Lung microvascular endothelial cell (primary cell): ENCODE results near the gene COA7. TPM values are rescaled to one million over a fixed set of nuclear protein-coding genes. Genes with fewer than 3 reads are reported as not detected.
"Not testable (repeated sequence)": the region's sequence is repeated elsewhere in the genome, so short reads cannot be mapped to it uniquely, and the experiment has no call there.

Experiments used
- DNase-seq, 2 donors: peaks; one replicate each; pipeline versions ENCODE4 v3.0.0 to v3.0.0-alpha.2; 2010; ENCODE audit warnings: low read depth in 2 of 2
- total RNA-seq: library from RNA; depleted of rRNA; stranded (reverse); fragments of >200 nt; gene quantifications from 2 replicates; pipeline ENCODE4 v1.2.1, GENCODE V29; 2014

COA7 gene
- total RNA-seq, 1 donor from 2014 or later: 7.7 TPM

DNA sequence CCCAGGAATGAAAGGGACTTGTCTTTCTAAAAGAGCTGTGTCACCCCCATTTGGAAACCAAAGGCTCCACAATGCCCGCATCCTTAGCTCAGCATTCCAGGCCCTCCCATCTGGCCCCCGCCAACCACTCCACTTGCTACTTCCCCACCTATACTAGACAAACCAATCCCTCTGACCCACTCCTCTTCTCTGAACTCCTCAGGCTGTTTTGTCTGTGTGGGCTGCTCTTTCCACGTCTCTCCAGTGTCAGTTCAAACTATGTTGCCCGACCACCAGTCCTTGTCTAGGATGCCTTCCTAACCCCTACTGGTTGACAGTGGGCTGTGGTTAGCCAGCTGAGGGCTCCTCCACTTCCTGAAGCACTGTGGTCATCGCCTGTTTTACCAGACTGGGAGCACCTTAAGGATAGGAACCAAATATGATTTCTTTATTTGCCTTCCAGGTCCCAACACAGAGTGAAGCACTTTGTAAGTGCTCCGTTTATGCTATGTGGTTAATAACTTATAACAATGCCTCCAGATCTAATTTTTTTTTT lies 8.1 kb upstream of the COA7 start:
- no peak for DNase-seq

DNA sequence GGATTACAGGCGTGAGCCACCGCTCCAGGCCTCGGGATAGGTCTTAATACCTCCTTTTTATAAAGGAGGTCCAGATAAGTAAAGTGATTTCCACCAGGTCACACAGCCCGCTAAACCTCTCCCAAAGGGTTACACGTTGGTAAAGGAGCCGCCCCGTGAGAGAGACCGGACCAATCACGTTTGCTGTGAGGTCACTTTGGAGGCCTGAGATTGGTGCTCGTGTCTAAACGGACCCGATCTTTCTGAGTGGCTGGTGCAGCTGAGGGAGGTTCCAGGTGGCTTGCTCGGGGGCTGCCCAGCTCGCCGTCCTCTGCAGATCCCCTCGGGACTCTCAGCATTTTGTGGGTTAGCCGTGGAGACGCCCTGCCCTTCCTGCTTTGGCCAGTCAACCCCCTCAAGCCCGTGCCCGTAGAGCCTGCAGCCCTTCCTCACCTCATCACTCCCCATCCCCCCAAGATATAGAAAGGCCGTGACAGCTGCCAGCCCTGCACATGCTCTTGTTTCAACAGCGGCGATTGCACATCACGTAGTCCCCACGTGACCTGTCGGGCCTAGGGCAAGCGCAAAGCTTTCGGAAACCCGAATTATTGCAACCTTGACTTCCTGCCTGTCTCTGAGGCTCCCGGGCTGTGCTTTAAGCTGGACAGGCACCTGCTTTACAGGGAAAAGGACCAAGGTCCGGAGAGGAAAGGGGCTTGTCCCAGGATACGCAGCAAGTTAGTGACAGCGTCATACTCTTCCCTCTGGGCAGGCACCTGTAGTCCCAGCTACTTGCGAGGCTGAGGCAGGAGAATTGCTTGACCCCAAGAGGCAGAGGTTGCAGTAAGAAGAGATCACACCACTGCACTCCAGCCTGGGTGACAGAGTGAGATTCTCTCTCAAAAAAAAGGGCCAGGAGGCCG lies 5.0 kb upstream of the COA7 start:
- DNase-seq: peak; percentile 90 to 92

DNA sequence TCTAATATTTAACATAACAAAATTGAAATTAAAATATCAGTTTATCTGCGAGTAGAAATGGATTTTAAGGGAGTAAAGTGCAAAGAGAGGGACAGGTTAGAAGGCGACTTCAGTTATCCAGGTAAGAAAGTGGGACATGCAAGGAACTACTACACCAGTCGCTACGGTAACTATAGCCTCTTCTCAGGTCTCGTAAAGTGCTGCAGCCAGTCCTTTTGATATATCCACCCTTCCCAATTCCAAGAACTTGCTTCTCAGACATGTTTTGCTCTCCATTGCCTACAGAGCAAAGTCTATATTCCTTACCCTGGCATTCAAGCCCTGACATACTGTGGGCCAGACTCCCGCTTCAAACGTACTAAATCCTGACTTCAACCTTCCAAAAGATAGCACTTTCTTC lies 2.5 kb downstream of the COA7 start:
- no peak for DNase-seq

DNA sequence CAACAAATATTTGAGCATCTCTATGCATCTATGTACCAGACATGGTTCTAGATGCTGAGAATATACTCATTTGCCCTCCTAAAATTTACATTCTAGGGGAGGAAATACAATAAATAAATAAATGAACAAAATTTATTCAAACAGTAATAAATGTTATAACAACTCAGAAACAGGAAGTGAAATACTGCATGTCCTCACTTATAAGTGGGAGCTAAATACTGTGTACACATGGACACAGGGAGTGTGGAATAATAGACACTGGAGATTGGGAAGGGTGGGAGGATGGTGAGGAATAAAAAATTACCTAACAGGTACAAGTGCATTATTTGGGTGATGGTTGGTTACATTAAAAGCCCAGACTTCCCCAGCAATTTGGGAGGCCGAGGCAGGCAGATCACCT lies 4.3 kb downstream of the COA7 start:
- no peak for DNase-seq

DNA sequence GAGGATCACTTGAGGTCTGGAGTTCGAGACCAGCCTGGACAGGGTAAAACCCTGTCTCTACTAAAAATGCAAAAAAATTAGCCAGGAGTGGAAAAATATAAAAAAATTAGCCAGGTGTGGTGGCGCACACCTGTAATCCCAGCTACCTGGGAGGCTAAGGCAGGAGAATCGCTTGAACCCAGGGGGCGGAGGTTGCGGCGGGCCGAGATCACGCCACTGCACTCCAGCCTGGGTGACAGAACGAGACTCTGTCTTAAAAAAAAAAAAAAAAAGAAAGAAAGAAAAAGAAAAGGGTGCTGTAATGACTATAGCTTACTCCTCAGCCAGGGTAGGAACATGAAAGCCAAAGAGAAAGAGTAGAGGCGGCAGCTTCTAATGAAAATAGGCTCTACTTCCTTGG lies 4.8 kb downstream of the COA7 start:
- DNase-seq: not testable (repeated sequence)

DNA sequence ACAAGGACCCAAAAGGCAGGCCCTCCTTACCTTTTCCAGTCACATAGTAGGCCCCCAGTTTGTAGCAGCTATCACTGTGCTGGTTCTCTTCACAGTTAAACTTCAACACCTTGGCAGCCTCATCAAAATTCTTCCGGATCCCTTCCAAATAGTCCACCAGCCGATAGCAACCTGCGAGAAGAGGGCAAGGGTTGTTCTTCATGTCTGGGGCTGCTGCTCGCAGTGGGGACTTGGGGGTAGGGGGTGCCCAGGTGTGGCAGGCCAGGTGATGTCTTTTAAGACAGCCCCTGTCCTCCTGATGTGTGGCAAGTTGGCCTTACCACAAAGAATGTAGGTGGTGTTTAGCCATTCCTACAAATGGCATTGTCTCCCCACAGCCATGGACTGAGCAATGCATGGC lies 5.5 kb downstream of the COA7 start:
- DNase-seq: no peak

DNA sequence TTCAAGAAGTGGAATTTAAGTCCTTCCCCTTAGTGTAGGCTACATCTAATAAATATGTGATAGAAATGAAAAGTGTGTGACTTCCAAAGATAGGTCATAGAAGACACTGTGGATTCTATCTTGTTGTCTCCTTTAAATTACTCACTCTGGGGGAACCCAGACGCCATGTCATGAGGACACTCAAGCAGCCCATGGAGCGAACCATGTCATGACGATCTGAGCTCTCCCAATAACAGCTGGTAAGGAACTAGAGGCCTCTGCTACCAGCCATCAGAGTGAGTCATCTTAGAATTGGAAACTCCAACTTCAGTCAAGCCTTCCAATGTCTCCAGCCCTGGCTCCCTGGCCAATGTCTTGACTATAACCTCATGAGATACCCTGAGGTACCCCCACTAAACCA lies 6.3 kb downstream of the COA7 start:
- DNase-seq: no peak

DNA sequence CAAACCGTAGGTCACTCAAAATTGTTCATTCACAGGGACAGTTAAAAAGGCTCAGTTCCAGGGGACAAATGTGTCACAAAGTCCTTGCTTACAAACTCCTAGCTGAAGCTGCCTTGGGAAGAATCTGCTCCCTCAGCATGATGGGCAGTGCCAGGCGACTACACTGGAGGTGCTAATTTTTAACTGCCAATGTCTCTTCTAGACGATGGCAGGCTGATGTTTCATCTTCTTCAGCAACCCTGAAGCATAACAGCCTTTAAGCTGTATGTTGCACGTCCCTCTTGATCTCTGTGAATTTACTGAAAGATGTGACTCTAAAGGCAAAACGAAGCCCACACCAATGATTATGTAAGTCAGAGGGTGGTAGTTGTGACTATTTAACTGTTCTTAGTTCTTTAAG lies 11.3 kb downstream of the COA7 start:
- DNase-seq: no peak

DNA sequence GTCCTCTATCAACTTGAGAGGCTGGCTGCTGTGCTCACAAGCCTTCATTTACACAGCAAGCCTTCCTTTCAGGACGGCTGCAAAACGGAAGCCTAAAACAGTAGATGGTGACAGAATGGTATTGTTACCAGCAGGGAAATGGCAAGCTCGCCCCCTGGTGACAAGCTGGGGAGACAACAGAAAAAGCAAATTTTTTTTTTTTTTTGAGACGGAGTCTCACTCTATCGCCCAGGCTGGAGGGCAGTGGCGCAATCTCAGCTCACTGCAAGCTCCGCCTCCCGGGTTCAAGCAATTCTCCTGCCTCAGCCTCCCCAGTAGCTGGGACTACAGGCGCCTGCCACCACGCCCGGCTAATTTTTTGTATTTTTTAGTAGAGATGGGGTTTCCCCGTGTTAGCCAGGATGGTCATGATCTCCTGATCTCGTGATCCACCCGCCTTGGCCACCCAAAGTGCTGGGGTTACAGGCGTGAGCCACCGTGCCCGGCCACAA lies 11.8 kb downstream of the COA7 start:
- peak; percentile 76 to 85 for DNase-seq

DNA sequence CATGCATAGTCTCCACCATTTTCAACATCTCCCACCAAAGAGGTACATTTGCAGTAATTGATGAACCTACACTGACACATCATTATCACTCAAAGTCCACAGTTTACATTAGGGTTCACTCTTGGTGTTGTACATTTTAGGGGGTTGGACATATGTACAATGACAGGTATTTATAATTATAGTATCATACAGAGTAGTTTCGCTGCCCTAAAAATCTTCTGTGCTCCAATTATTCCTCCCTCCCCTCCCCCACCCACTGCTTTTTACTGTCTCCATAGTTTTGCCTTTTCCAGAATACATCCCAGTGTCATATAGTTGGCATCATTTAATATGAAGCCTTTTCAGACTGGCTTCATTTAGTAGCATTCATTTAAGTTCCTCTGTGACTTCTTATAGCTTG lies 13.6 kb downstream of the COA7 start:
- DNase-seq: no peak

DNA sequence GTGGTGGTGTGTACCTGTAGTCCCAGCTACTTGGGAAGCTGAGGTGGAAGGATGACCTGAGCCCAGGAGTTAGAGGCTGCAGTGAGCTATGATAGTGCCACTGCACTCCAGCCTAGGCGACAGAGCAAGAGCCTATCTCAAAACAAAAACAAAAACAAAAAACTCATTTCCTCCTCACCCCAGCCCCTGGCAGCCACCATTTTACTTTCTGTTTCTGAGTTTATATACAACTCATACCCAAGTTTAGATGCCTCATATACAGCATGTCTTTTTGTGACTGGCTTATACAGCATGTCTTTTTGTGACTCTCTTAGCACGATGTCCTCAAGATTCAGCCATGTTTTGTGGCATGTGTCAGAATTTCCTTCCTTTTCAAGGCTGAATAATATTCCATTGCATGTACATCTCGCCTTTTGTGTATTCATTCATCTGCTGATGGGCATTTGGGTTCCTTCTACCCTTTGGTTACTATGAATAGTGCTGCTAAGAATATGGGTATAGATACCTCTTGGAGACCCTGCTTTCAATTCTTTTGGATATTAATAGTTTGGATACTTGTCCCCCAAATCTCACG lies 14.7 kb downstream of the COA7 start:
- DNase-seq: no peak

DNA sequence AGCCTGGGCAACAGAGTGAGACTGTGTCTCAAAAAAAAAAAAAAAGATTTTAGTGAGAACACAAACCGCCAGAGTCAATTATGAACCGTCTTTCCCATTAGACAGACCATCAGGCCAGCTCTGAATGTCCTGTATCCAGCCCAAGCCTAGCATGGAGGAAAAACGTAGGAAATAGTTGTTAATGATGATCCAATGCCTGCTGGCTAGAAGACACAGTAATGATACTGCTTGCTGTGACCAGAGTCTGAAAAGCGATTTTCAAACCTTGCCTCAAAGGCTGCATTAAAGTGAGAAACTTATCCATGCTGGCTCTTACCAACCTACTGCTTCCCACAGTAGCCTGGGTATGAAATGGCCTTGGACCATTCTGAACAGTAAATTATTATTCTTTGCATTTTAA lies 17.0 kb downstream of the COA7 start:
- no peak for DNase-seq

DNA sequence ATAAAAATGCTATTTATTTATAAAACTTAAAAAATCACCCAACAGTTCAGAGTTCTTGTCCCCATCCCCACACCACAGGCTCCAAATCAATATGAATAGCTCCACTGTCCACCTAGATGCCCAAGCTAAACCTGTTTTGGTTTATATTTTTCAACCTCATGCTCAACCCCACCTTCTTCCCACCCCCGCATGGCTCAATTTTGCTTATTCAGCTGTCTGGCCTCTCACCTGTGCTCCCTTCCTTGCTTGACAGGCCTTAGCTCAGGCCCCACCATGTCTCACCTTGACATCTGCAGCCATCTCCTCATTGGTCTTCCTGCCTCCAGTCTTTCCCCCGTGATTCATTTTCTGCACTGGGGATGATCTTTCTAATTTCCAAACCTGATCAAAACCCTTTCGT lies 17.8 kb downstream of the COA7 start:
- DNase-seq: no peak

DNA sequence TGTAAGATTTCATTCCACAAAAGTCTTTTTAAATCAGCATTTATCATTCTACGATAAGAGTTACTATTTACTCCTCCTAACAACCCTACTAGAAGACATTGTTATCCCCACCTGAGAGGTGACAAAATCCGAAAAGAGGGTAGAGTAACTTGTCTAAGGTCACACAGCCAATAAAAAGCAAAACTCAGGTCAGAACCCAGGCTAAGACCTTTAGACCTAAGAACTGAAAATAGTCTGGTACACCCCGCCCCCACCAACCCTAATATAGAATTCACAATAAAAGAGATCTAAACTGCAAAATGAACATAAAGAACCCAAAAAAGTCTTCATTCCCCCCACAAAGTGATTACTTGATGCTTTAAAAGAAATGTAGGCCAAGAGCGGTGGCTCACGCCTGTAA lies 18.6 kb downstream of the COA7 start:
- no peak for DNase-seq

DNA sequence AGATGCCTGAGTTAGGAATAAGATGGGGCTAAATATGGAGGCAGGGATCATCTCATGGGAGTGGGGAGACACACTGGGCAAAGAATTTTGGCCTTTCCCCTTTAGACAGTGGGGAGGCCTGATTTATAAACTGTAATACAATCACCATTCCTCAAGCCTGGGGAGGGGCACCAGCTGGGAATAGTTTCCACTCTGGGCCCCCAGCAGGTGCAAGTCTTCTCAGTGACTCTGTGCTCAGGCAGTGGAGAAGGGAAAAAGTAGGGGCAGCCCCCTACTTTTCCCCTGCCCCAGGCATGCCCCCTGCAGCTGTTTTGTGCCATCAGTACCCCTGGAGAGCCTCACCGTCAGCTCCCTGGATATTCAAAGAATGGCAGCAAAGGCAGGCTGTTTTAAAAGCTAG lies 19.1 kb downstream of the COA7 start:
- no peak for DNase-seq

DNA sequence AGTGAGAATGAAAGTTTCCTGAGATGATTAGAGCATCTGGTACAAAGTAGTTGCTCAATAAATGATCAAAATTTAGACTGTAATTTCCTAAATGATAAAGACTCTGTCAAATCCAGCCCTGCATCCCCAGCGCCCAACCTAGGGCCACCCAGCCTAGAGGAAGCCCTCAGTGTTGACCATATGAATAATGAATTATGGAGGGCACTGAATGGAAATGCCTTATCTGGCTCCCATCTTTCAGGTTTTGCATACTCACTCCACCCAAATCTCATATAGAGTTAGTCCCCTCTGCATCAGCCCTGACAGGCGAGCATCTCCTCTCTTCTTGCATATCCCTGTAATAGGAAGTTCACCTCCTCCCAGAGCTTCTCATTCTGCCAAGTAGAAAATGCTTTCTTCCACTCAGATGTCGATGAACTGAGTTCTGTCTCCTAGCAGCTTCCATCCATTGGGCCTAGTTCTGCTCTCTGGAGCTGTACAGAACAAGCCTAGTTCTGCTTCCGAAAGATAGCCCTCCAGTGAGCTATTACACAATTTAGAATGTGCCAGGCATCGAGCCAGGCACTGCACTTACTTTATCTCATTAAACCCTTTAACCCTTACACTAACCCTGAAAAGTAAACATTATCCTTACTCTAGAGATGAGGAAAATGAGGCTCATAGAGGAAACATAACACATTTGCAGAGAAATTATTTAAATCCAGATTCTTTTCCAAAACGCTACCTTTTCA lies 20.9 kb downstream of the COA7 start:
- peak in 1 of 2 donors; percentile 53 for DNase-seq

DNA sequence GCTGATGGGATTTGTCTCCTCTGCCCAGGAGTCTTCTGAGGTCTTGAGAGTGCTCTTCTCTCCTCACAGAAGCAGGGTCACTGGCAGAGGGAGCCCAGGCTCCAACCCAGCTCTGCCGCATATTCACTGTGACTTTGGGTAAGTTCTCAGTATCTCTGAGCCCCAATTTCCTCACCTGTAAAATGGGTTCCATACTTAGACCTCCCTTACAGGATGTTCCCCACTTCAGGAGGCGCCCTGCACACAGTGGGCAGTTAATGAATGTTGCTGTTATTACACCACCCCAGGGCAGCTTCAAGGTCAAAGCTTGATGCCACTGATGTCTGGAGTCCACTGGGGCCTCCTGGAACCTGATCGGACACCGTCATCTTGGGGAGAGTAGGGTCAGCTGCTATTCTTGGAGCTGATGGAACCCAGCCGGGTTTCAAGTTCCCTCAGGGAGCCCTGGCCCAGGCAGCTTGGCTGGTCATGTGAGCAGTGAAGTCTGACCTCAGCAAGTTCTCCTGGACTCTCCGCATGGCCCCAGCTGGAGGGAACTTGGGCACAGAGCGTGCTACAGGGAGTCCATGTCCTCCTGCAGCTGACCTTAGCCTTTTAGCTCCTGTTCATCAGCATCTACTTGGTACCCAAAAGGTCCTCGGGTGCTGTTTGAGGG lies 21.8 kb downstream of the COA7 start:
- DNase-seq: no peak

DNA sequence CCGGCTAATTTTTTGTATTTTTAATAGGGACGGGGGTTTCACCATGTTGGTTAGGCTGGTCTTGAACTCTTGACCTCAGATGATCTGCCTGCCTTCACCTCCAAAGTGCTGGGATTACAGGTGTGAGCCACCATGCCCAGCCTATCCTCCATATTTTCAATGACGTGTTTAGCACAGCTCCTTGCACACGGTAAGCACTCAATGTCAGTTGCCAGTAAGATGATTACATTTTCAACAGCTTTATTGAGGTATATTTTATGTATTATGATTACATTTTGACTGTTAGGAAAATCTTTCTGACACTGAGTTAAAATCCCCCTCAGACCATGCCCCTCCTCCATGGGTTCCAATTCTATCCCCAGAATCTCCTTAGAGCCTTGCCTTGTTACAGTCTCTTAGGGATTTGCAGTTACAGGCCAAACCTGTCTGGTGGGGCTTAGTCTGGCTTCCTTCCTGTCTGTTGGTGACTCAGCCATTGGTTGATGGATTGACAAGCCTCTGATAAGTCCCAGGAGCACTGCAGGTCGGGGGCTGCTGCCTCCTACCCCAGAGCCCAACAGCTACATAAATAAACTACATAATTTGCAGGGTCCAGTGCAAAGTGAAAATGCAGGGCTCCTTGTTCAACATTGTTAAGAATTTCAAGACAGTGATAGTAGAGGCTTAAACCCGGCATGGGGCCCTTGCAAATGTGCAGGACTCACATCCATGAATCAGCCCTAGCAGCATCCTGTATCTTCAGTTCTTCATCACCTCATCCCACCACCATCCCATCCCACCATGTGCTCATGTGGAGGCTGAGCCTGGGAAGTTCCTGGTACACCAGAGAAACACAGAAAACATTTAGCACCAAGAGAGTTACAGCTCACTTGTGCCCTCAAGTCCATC lies 23.4 kb downstream of the COA7 start:
- peak; percentile 47 to 73 for DNase-seq

DNA sequence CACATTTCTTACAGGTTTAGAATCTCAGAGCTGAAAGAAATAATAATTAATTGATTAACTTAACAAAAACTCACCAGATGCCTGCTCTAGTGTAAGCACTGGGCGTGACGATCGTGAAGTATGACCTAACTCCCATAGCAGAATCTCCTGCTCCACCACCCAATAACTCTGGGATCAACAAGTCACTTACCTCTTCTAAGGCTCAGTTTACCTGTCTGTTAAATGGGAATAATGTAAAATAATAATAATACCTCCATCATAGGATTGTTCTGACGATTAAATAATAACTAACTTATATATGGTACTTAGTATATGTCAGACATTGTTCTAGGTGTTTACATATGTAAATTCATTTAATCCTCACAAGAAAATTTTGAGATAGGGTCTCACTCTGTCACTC lies 24.6 kb downstream of the COA7 start:
- no peak for DNase-seq

DNA sequence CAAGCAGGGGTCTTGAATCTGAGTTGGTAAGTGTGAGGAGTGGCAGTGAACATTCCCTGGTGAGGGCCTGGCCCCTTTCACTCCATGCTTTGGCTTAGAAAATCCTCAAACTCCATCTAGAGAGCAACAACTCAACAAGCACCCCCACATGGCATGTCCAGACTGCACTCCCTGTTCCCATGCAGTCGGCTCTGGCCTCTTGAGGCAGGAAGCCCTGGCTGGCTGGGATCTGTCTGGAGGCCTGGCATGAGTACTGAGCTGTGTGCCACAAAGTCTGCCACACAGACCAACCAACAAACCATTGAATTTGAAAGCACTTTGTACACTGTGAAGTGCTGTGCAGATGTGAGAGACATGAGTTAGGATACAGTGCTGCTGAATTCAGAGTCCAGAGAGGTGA lies 25.2 kb downstream of the COA7 start:
- peak; percentile 13 to 39 for DNase-seq

DNA sequence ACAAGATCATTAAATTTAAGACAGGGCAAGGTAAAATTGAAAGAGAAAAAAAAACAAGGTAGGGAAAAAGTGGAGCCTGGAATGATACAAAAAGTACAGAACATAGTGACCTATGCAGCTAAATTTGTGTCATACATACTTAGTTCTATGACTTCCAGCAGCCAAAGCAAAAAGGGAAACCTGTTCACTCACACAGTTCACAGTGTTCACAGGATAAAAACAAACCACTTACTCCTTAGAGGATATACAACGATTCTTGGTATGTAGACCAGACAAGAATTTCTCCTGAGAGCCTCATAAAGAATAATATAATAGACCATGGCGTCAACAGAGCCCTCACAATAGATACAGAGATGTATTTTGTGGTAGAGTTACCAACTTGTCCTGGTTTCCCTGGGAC lies 27.5 kb downstream of the COA7 start:
- DNase-seq: no peak
